ENCODE measurements around the gene TNNC2.
"Not testable (repeated sequence)": the region's sequence is repeated elsewhere in the genome, so short reads cannot be mapped to it uniquely, and the experiment has no call there.

The TNNC2 gene

DNA sequence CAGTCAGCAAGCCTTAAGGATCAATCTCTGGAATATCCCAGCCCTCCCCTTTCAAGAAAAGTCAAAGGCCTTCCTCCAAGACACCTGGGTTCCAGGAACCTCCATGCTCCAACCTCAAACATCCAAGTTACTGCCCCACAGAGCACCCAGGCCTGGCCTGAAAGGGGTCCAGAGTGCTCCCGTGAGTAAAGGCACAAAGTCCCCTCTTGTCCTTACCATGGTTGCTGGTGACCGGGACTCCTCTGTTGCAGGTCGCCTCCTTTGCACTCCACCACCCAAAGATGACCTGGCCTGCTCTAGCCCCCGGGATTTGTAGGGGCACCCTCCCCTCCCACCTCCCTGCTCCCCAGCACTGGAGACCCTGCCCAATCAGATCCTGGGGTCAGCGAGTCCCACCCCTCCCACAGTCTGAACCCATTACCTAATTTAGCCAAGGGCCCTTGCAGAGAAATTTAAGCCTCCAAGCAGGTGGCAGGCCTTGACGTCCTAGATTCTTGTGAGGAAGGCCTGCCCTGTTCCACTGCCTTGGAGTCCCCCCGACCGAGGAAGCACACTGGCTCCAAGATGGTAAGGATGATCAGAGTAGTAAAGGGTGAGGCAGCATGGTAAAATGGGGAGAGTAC is at the start of gene TNNC2:
TSS of gene TNNC2 (minus strand) at position 283 of the 623 bp plus-strand sequence. CDS start at position 219, 64 bp downstream.
- in situ Hi-C loops (cut with MboI; ENCODE audit: low sequenced_read_pairs): no loop called here

- in situ Hi-C loops (cut with MboI; ENCODE audit: low sequenced_read_pairs): no loop called here
Observed at GRCh38 chr20:45874576-45874975, 47.5 kb upstream of the TNNC2 start.

GRCh38 chr20:45874104-45874481 is 47.0 kb upstream of the TNNC2 start:
- in situ Hi-C loops (cut with MboI; ENCODE audit: low sequenced_read_pairs): not testable (repeated sequence)

DNA sequence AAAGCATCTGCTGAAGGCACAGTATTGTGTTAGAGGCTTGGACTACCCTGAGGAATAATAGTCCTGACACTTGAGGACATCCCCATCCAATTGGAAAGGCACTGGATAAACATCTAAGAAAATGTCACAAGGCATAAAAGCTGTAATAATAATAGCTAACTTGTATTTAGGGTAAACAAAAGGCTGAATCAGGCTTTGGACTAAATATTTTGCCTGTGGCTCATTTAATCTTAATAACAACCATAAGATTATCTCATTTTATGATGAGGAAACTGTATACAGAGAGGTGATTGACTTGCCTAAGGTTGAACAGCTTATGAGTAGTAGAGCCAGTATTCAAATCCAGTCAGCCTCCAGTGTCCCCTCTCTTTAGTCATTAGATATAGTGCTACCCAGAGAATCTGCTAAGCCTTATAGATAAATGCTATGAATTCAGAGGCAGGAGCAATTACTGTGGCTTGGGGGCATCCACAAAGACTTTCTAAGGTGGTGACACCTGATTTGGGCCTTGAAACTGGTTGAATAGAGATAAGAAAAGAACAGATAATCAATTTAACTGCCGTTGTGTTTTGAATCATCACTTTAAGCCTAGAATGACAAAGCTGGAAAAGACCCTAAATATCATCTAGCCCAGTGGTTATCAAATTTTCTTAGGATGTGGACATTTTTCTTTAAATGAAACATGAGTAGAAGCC is 46.4 kb upstream of the TNNC2 start:
- in situ Hi-C loops (cut with MboI; ENCODE audit: low sequenced_read_pairs): no loop called here

DNA sequence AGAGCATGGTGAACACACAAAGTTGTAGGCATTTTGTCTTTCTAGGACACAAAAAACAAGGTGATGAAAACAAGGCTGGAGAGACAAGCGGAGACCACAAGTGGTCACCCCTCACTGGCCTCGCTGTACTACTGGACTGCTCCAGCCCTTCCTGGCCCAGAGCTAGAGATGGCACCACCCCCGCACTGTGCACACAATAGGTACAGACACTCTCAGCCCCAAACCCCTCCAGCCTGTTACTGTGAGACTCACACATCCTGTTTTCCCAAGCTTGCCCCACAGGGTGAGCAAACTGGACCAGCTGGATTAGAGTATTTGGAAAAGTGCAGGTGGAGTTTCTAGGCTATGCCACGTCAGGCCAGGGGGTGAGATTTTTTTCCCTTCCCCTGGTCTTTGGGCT is 45.5 kb upstream of the TNNC2 start:
- in situ Hi-C loops (cut with MboI; ENCODE audit: low sequenced_read_pairs): no loop called here

- in situ Hi-C loops (cut with MboI; ENCODE audit: low sequenced_read_pairs): no loop called here
Observed at GRCh38 chr20:45867819-45868176, 40.7 kb upstream of the TNNC2 start.

DNA sequence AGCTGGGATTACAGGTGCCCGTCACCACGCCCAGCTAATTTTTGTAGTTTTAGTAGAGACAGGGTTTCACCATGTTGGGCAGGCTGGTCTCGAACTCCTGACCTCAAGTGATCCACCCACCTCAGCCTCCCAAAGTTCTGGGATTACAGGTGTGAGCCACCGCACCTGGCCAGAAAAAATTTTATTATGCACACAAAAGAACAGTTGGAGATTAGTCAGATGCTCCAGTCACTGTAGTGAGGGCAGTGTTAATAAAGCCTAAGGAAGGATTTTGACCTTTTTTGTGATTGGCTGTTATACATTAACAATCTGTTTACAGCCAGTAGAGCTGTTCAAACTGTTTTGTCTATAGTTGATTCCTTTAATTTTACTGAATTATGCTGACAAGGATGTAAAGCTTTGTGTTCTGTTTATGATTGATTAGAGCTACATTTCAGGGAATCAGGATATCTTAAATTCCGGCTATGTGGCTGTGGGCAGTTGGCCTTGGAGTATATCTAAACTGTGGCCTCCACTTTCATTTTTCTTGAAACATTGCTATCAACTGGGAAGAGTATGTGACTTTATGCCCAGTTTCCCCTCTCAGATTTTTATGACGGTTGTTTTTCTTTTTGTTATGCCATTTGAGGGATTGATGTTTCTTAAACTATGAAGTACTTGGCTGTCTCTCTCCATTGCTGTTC is 40.2 kb upstream of the TNNC2 start:
- in situ Hi-C loops (cut with MboI; ENCODE audit: low sequenced_read_pairs): no loop called here

DNA sequence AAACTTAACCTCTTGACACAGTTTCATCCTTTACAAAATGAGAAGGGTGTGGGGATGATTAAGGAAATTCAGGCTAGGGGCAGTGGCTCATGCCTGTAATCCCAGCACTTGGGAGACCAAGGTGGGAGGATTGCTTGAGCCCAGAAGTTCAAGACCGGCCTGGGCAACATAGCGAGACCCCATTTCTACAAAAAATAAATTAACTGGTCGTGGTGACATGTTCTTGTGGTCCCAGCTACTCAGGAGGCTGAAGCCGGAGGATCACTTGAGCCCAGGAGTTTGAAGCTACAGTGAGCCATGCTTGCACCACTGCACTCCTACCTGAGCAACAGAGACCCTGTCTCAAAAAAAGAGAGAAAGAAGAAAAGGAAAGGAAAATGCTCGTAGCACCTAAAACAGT is 39.3 kb upstream of the TNNC2 start:
- in situ Hi-C loops (cut with MboI; ENCODE audit: low sequenced_read_pairs): no loop called here

DNA sequence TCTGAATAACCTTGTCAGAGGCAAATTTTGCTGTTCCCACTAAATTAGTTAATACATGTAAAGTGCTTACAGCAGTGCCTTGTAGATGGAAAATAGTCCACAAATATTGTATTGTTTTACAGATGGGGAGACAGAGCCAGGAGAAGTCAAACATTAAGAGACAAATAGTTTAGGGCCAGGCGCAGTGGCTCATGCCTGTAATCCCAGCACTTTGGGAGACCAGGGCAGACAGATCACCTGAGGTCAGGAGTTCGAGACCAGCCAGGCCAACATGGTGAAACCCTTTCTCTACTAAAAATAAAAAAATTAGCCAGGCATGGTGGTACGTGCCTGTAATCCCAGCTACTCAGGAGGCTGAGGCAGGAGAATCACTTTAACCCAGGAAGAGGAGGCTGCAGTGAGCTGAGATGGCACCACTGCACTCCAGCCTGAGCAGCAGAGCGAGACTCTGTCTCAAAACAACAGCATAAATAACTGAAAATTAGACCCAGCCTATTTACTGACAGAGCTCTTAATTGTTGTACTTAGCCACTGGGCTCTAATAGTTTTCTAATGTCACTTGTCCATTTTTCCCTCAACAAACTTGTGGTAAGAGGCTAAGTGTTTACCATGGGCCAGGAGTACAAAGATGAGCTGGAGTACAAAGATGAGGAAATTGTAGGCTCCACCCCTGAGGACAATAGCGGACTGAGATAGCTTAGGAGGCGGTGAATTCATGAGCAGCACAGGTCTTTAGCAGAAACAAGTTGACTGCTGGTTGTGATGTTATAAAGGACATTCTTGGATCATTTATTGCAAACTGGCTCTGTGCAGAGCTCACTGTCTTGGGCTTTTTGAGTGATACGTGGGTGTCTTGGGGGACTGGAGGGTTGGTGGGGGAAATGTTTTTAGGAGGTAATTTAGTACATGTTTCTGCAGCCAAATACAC is 36.7 kb upstream of the TNNC2 start:
- in situ Hi-C loops (cut with MboI; ENCODE audit: low sequenced_read_pairs): no loop called here

DNA sequence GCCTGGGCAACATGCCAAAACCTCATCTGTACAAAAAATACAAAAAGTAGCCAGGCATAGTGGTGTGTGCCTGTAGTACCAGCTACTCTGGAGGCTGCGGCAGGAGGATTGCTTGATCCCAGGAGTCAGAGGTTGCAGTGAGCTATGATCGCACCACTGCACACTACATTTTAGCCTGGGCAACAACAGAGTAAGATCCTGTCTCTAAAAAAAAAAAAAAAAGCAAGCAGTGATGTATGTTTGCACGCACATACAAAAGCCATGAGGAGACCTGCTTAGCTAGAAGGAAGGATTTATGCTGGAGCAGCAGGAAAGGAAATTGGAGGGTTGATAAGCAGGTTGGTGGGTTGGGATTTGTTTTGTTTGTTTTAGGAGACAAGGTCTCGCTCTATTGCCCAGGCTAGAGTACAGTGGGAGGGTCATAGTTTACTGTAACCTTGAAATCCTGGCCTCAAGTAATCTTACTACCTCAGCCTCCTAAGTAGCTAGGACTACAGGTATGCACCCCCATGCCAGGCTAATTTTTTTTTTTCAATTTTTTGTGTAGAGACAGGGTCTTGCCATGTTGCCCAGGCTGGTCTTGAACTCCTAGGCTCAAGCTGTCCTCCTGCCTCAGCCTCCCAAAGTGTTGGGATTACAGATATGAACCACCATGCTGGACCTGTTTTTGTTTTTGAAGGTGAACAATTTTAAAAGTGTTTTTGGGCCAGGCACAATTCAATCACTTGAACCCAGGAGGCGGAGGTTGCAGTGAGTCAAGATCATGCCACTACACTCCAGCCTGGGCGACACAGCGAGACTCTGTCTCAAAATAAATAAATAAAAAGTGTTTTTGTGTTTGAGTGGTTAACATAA is 34.3 kb upstream of the TNNC2 start:
- in situ Hi-C loops (cut with MboI; ENCODE audit: low sequenced_read_pairs): no loop called here

DNA sequence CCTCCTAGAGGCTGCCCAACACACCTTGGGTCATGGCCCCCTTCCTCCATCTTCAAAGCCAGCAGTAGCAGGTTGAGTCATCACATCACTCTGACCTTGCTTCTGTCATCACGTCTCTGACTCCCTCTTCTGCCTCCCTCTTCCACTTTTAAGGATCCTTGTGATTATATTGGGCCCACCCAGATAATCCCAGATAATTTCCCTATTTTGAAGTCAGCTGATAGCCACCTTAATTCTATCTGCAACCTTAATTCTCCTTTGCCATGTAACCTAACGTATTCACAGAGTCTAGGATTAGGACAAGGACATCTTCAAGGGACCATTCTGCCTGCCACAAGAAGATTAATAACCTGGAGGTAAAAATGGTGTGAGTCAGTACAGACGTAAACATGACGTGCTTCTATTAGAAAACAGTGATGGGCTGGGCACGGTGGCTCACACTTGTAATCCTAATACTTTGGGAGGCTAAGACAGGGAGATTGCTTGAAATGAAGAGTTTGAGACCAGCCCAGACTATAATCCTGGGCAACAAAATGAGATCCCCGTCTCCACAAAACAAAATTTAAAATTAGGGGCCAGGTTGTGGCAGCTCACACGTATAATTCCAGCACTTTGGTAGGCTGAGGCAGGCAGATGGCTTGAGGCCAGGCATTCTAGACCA is 33.6 kb upstream of the TNNC2 start:
- in situ Hi-C loops (cut with MboI; ENCODE audit: low sequenced_read_pairs): no loop called here

DNA sequence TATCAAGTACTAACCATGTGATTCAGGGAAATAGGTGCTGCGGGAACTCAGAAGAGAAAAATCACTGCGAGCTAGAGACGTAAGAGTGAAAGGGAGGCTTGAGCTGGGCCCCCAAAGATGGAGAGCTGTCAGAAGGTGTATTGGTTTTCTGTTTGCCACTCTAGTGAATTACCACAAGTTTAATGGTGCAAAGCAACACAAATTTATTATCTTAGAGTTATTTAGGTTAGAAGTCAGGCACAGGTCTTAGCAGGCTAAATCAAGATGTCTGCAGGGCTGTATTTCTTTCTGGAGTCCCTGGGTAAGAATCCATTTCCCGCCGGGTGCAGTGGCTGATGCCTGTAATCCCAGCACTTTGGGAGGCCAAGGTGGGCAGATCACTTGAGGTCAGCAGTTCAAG is 32.8 kb upstream of the TNNC2 start:
- in situ Hi-C loops (cut with MboI; ENCODE audit: low sequenced_read_pairs): no loop called here

GRCh38 chr20:45857882-45858216 is 30.7 kb upstream of the TNNC2 start:
- in situ Hi-C loops (cut with MboI; ENCODE audit: low sequenced_read_pairs): no loop called here

GRCh38 chr20:45857114-45857881 is 30.2 kb upstream of the TNNC2 start, which contains the start of the genes ACOT8 and ZSWIM3:
Gene ACOT8, minus strand, starts transcription at chr20:45857392. Its CDS starts 77 bp downstream, at chr20:45857315.
Gene ZSWIM3, plus strand, starts transcription at chr20:45857614. Its CDS starts 212 bp downstream, at chr20:45857826.
- in situ Hi-C loops (cut with MboI; ENCODE audit: low sequenced_read_pairs): no loop called here

GRCh38 chr20:45853484-45853883 is 26.4 kb upstream of the TNNC2 start:
- in situ Hi-C loops (cut with MboI; ENCODE audit: low sequenced_read_pairs): no loop called here

GRCh38 chr20:45852326-45852725 is 25.2 kb upstream of the TNNC2 start:
- in situ Hi-C loops (cut with MboI; ENCODE audit: low sequenced_read_pairs): no loop called here

DNA sequence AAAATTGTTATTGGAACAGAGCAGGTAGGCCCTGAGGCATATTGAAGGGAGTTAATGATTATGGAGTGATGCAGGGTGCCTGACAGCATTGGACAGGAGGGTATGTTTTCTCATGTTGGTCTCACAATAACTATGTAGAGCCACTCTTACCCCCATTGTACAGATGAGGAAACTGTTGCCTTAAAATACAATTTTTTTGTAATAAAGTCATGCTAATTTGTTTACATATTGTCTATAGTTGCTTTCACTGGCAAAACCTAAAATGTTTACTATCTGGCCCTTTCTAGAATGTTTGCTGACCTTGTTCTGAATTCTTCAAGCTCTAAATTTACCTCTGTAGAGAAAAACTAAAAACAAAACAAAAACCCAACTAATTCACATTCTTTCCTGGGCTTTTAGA is 24.4 kb upstream of the TNNC2 start:
- in situ Hi-C loops (cut with MboI; ENCODE audit: low sequenced_read_pairs): no loop called here

- in situ Hi-C loops (cut with MboI; ENCODE audit: low sequenced_read_pairs): no loop called here
Observed at GRCh38 chr20:45850926-45851325, 23.8 kb upstream of the TNNC2 start.

DNA sequence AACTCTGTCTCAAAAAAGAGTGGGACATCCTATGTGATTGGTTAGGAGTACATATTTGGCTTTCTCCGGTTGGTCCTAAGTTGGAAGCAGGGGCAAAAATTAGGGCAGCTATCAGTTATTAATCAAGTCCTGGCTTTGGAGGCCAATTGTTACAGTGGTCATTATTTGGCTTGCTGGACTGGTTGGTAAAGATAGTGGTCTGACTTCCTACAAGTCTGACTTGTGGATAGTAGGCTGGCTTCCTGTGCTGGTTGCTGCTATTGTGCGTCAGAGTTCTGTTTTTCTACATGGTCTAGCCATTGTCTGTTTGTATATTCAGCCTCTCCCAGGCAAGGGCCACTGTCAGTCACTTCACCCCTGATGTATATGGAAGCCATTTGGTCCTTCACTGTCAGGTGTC is 23.1 kb upstream of the TNNC2 start:
- in situ Hi-C loops (cut with MboI; ENCODE audit: low sequenced_read_pairs): no loop called here

Measured in HL-60/S4 (cell line).